WTC11 (cell line): ENCODE results near the gene BICC1. TPM values are rescaled to one million over a fixed set of nuclear protein-coding genes. Genes with fewer than 3 reads are reported as not detected.

Experiments
- ATAC-seq: fragments of 200-7000 bp; cut with Tn5 transposase; 2 replicates; pipeline ENCODE4 v1.10.0; 2021; ENCODE audit warnings: mild to moderate bottlenecking, moderate library complexity
- CTCF ChIA-PET: fragments of 300-600 bp; sonication (Branson Sonifier 250); formaldehyde crosslinking; loops from one replicate; lab custom pipeline; 2021; ENCODE audit warnings: antibody characterized with exemption; lab: Charles Lee
- POLR2A ChIA-PET: fragments of 350-600 bp; sonication (Branson Sonifier 250); formaldehyde crosslinking; loops from one replicate; lab custom pipeline; 2021; ENCODE audit warnings: antibody characterized with exemption; lab: Charles Lee
- DNase-seq: peaks from one replicate; pipeline ENCODE4 v3.0.0; 2021; ENCODE audit warnings: low spot score
- H3K27ac Mint-ChIP-seq: 2 replicates; pipeline ENCODE4 v1.8.0; 2021; ENCODE audit warnings: mixed read lengths
- H3K27me3 Mint-ChIP-seq: 2 replicates; pipeline ENCODE4 v1.8.0; 2021; ENCODE audit warnings: low read depth, mild to moderate bottlenecking, moderate library complexity, mixed read lengths
- H3K36me3 Mint-ChIP-seq: 2 replicates; pipeline ENCODE4 v1.8.0; 2021; ENCODE audit warnings: mixed read lengths
- H3K4me1 Mint-ChIP-seq: 2 replicates; pipeline ENCODE4 v1.8.0; 2022; ENCODE audit warnings: mixed read lengths
- H3K4me3 Mint-ChIP-seq: 2 replicates; pipeline ENCODE4 v1.8.0; 2021; ENCODE audit warnings: mild to moderate bottlenecking, moderate library complexity, mixed read lengths
- H3K9me3 Mint-ChIP-seq: 2 replicates; pipeline ENCODE4 v1.8.0; 2021; ENCODE audit warnings: mixed read lengths
- AR ChIP-seq: fragments of 250-450 bp; sonication (Bioruptor Pico); IDR thresholded peaks from 2 replicates; pipeline ENCODE4 v1.9.0; 2021; ENCODE audit warnings: mild to moderate bottlenecking
- ARID4B ChIP-seq: sonication (generic); formaldehyde crosslinking; IDR thresholded peaks from 2 replicates; pipeline ENCODE4 v1.8.0; 2023; ENCODE audit warnings: missing genetic modification reagents, mild to moderate bottlenecking, borderline replicate concordance
- ATF3 ChIP-seq: sonication (generic); formaldehyde crosslinking; conservative IDR thresholded peaks from 2 replicates; pipeline ENCODE4 v1.8.1; 2022; ENCODE audit warnings: mild to moderate bottlenecking, missing genetic modification reagents
- ESRRA ChIP-seq: sonication (generic); formaldehyde crosslinking; IDR thresholded peaks from 2 replicates; pipeline ENCODE4 v1.8.1; 2022; ENCODE audit warnings: mild to moderate bottlenecking, missing genetic modification reagents, borderline replicate concordance
- FOXP4 ChIP-seq: sonication (generic); formaldehyde crosslinking; IDR thresholded peaks from 2 replicates; pipeline ENCODE4 v1.8.0; 2022; ENCODE audit warnings: mild to moderate bottlenecking, missing genetic modification reagents
- GRHL2 ChIP-seq: fragments of 250-450 bp; sonication (Bioruptor Pico); IDR thresholded peaks from 2 replicates; pipeline ENCODE4 v1.8.0; 2022; ENCODE audit warnings: mild to moderate bottlenecking, moderate library complexity; ENCODE audit not compliant: insufficient replicate concordance, severe bottlenecking
- HMGXB4 ChIP-seq: sonication (generic); formaldehyde crosslinking; IDR thresholded peaks from 2 replicates; pipeline ENCODE4 v1.8.1; 2023; ENCODE audit warnings: mild to moderate bottlenecking, moderate library complexity, missing genetic modification reagents
- JAZF1 ChIP-seq: fragments of 250-450 bp; sonication (Bioruptor Pico); IDR thresholded peaks from 2 replicates; pipeline ENCODE4 v1.9.0; 2021; ENCODE audit warnings: moderate library complexity, mild to moderate bottlenecking, inconsistent platforms
- NFYB ChIP-seq: sonication (generic); formaldehyde crosslinking; conservative IDR thresholded peaks from 2 replicates; pipeline ENCODE4 v1.8.0; 2022; ENCODE audit warnings: low read depth, missing genetic modification reagents
- NR2C2 ChIP-seq: sonication (generic); formaldehyde crosslinking; IDR thresholded peaks from 2 replicates; pipeline ENCODE4 v1.8.0; 2022; ENCODE audit warnings: mild to moderate bottlenecking, missing genetic modification reagents
- NR3C1 ChIP-seq: sonication (generic); formaldehyde crosslinking; conservative IDR thresholded peaks from 2 replicates; pipeline ENCODE4 v1.8.1; 2023; ENCODE audit warnings: low read depth, mild to moderate bottlenecking, missing genetic modification reagents
- OVOL2 ChIP-seq: fragments of 250-450 bp; sonication (Bioruptor Pico); IDR thresholded peaks from 2 replicates; pipeline ENCODE4 v1.9.0; 2021; ENCODE audit warnings: mild to moderate bottlenecking, borderline replicate concordance
- RELA ChIP-seq: sonication (generic); formaldehyde crosslinking; IDR thresholded peaks from 2 replicates; pipeline ENCODE4 v1.8.1; 2022; ENCODE audit warnings: missing genetic modification reagents, mild to moderate bottlenecking, borderline replicate concordance
- SP1 ChIP-seq: sonication (generic); formaldehyde crosslinking; conservative IDR thresholded peaks from 2 replicates; pipeline ENCODE4 v1.8.1; 2022; ENCODE audit warnings: missing genetic modification reagents
- TCF7 ChIP-seq: sonication (generic); formaldehyde crosslinking; IDR thresholded peaks from 2 replicates; pipeline ENCODE4 v1.8.0; 2022; ENCODE audit warnings: mild to moderate bottlenecking, low read depth, missing genetic modification reagents, moderate library complexity
- TEAD4 ChIP-seq: sonication (generic); formaldehyde crosslinking; IDR thresholded peaks from 2 replicates; pipeline ENCODE4 v1.8.0; 2022; ENCODE audit warnings: mild to moderate bottlenecking, missing genetic modification reagents
- ZNF232 ChIP-seq: sonication (generic); formaldehyde crosslinking; IDR thresholded peaks from 2 replicates; pipeline ENCODE4 v1.8.0; 2022; ENCODE audit warnings: mild to moderate bottlenecking, missing genetic modification reagents
- ZNF263 ChIP-seq: sonication (generic); formaldehyde crosslinking; IDR thresholded peaks from 2 replicates; pipeline ENCODE4 v1.8.1; 2022; ENCODE audit warnings: low read depth, mild to moderate bottlenecking, moderate library complexity, missing genetic modification reagents
- ZNF396 ChIP-seq: fragments of 250-450 bp; sonication (Bioruptor Pico); IDR thresholded peaks from 2 replicates; pipeline ENCODE4 v1.8.0; 2021; ENCODE audit warnings: mild to moderate bottlenecking, moderate library complexity, borderline replicate concordance
- ZNF423 ChIP-seq: fragments of 250-450 bp; sonication (Bioruptor Pico); IDR thresholded peaks from 2 replicates; pipeline ENCODE4 v2.1.2; 2022; ENCODE audit warnings: mild to moderate bottlenecking, moderate library complexity
- ZSCAN18 ChIP-seq: fragments of 250-450 bp; sonication (Bioruptor Pico); IDR thresholded peaks from 2 replicates; pipeline ENCODE4 v2.1.2; 2022; ENCODE audit warnings: mild to moderate bottlenecking, moderate library complexity
- total RNA-seq: library from RNA; stranded (reverse); gene quantifications from 3 replicates; pipeline ENCODE4 v1.2.3, GENCODE V29; 2021

BICC1 gene
- total RNA-seq, 1 experiment from 2014 or later: 0.61 TPM

- TF ChIP-seq ARID4B (CRISPR knock-in tag) (no peak), OVOL2 (CRISPR knock-in tag) (no peak), SP1 (no peak), RELA (no peak), NR2C2 (no peak), FOXP4 (CRISPR knock-in tag) (no peak), TCF7 (CRISPR knock-in tag) (no peak)
Measured at GRCh38 chr10:58767652-58768051, 255.0 kb downstream of the BICC1 start (continued).

- Mint-ChIP-seq H3K27me3 (no peaks in the 10 kb centered on the region), H3K27ac (no peak overlapping the region), H3K36me3 (no peaks in the 10 kb centered on the region; the same call in 1 of the 2 replicates), H3K4me3 (no peak overlapping the region), H3K9me3 (peaks cover 11% of the 10 kb centered on the region), H3K4me1 (peaks cover 3% of the 10 kb centered on the region; the same call in 1 of the 2 replicates)
- CTCF ChIA-PET: no interaction called here
- no peak for DNase-seq
- no peak for ATAC-seq
- POLR2A ChIA-PET: no interaction called here
- TF ChIP-seq AR (CRISPR knock-in tag) (no peak), ZSCAN18 (CRISPR knock-in tag) (no peak), ZNF396 (CRISPR knock-in tag) (no peak), ZNF263 (no peak), ESRRA (CRISPR knock-in tag) (no peak)
- TF ChIP-seq, all 79 proteins: peak for 0
Measured at GRCh38 chr10:58771863-58772262, 259.2 kb downstream of the BICC1 start.

GRCh38 chr10:58772758-58773157, 260.1 kb downstream of the BICC1 start:
- ChIA-PET POLR2A (no interaction called here), CTCF (no interaction called here)
- no peak for ATAC-seq
- Mint-ChIP-seq H3K27ac (no peak overlapping the region), H3K9me3 (peaks cover 4% of the 10 kb centered on the region), H3K36me3 (no peaks in the 10 kb centered on the region; the same call in 1 of the 2 replicates), H3K4me1 (peaks cover 6% of the 10 kb centered on the region; the same call in 1 of the 2 replicates), H3K4me3 (no peak overlapping the region)
- no peak for DNase-seq
- TF ChIP-seq TEAD4 (no peak), NR3C1 (no peak), NFYB (CRISPR knock-in tag) (no peak), ZNF232 (CRISPR knock-in tag) (no peak), HMGXB4 (CRISPR knock-in tag) (no peak), GRHL2 (CRISPR knock-in tag) (no peak), ZNF423 (CRISPR knock-in tag) (no peak), ATF3 (no peak), JAZF1 (CRISPR knock-in tag) (no peak)
- TF ChIP-seq, all 79 proteins: peak for 0
- no peaks in the 10 kb centered on the region for H3K27me3 Mint-ChIP-seq
